Uterus (tissue), 2 donors: ENCODE data around the gene PCSK4.
"Not testable (repeated sequence)": the region's sequence is repeated elsewhere in the genome, so short reads cannot be mapped to it uniquely, and the experiment has no call there.

Experiments used
- POLR2A ChIP-seq, 2 donors: fragments of 450-650 bp; IDR thresholded peaks; one replicate each; pipeline ENCODE4 v1.6.1; 2016; ENCODE audit warnings: antibody characterized with exemption in 2 of 2, mild to moderate bottlenecking in 1 of 2, moderate library complexity in 1 of 2
- TF ChIP-seq, protein P1 (sequence below), 4 experiments: fragments of 200-600 bp in 2 of 4; fragments of 450-650 bp in 2 of 4; sonication (generic) in 2 of 4; IDR thresholded peaks; one replicate each; pipeline ENCODE4 v1.5.1; 2016 to 2019; ENCODE audit warnings: antibody characterized with exemption in 4 of 4, mild to moderate bottlenecking in 2 of 4, moderate library complexity in 1 of 4

DNA sequence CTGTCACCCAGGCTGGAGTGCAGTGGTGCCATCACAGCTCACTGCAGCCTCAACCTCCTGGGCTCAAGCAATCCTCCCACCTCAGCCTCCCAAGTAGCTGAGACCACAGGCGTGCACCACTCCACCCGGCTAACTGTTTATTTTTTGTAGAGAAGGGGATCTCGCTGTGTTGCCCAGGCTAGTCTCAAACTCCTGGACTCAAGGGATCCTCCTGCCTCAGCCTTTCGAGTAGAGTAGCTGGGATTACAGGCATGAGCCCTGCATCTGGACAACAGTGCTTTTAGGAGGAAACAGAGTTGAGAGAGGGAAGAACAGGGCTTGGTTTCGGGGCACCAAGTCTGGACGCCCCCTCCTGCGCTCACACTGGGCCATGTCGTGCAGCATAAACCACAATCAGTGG is 29.7 kb upstream of the PCSK4 start:
- TF ChIP-seq, protein P1, sequence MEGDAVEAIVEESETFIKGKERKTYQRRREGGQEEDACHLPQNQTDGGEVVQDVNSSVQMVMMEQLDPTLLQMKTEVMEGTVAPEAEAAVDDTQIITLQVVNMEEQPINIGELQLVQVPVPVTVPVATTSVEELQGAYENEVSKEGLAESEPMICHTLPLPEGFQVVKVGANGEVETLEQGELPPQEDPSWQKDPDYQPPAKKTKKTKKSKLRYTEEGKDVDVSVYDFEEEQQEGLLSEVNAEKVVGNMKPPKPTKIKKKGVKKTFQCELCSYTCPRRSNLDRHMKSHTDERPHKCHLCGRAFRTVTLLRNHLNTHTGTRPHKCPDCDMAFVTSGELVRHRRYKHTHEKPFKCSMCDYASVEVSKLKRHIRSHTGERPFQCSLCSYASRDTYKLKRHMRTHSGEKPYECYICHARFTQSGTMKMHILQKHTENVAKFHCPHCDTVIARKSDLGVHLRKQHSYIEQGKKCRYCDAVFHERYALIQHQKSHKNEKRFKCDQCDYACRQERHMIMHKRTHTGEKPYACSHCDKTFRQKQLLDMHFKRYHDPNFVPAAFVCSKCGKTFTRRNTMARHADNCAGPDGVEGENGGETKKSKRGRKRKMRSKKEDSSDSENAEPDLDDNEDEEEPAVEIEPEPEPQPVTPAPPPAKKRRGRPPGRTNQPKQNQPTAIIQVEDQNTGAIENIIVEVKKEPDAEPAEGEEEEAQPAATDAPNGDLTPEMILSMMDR (IDR thresholded peaks at IDR 0.05): not testable (repeated sequence)
- not testable (repeated sequence) for TF ChIP-seq POLR2A (IDR thresholded peaks at IDR 0.05)
